ENCODE measurements around the gene OR8K5. TPM values are rescaled to one million over a fixed set of nuclear protein-coding genes. Genes with fewer than 3 reads are reported as not detected.
"Not testable (repeated sequence)": the region's sequence is repeated elsewhere in the genome, so short reads cannot be mapped to it uniquely, and the experiment has no call there.

OR8K5 gene
- total RNA-seq, 1 donor from 2014 or later: not detected

DNA sequence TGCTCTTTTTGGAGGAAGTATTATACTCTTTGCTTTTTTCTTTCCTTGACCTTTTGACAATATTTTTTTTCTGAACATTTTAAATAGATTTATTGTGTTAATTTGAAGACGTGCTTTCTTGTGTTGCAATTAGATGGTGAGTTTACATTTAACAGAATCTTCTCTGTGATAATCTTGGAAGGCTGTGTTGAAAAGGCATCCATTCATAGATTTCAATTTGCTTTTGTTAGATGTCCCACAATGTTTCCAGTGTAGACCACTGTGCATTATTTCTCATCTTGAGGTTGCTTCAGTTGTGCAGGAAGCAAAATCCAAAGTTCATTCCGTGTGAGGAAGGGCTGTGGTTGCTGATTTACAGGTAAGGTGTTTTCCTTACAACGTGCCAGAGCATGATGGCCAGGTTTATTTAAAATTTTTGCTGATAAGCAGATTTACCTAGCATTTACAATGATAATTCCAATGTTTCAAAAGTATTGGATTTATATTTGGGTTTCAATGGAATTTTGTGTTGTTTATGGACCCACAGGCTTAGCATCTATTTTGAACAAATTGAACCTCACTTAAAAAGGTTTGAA, 12.2 kb upstream of the OR8K5 start:
- TF ChIP-seq CTCF (conservative IDR thresholded peaks at IDR 0.05; ENCODE audit: low read depth, low read length): no peak
- no peak for DNase-seq (ENCODE audit: low read depth)
- H3K4me3 ChIP-seq (ENCODE audit: low read depth, low read length): no peak overlapping the region

GRCh38 chr11:56163804-56164203, 3.7 kb upstream of the OR8K5 start:
- no peak for DNase-seq (ENCODE audit: low read depth)
- H3K4me3 ChIP-seq (ENCODE audit: low read depth, low read length): no peak overlapping the region
- TF ChIP-seq CTCF (conservative IDR thresholded peaks at IDR 0.05; ENCODE audit: low read depth, low read length): no peak

- no peak overlapping the region for H3K4me3 ChIP-seq (ENCODE audit: low read depth, low read length)
- TF ChIP-seq CTCF (conservative IDR thresholded peaks at IDR 0.05; ENCODE audit: low read depth, low read length): no peak
- no peak for DNase-seq (ENCODE audit: low read depth)
Observed at GRCh38 chr11:56152333-56152732, 7.8 kb downstream of the OR8K5 start.

DNA sequence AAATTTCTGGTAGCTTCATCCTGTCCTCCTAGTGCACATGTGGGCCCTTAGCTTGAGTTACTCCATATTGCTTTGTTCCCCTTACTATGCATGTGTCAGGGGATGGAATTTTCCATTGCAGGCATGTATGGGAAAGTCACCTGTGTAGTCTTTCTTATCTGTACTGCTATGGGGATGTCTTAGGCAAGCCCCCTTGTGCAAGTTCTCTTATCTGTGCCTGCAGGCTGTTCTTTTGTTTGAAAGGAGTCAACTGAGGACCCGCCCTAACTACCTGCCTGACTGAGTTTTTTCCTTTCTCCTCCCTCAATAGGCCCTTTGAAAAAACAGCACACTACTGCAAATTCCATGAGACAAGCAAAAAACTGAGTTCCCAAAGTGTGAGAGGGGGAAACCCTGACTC, 8.7 kb downstream of the OR8K5 start:
- TF ChIP-seq CTCF (conservative IDR thresholded peaks at IDR 0.05; ENCODE audit: low read depth, low read length): no peak
- DNase-seq (ENCODE audit: low read depth): no peak
- H3K4me3 ChIP-seq (ENCODE audit: low read depth, low read length): no peak overlapping the region

- H3K4me3 ChIP-seq (ENCODE audit: low read depth, low read length); DNase-seq (ENCODE audit: low read depth): not testable (repeated sequence)
Observed at GRCh38 chr11:56143681-56144080, 16.4 kb downstream of the OR8K5 start.

- no peak within 1 kb of the TSS for H3K4me3 ChIP-seq (ENCODE audit: low read depth, low read length)
- DNase-seq (ENCODE audit: low read depth): no peak
- TF ChIP-seq CTCF (conservative IDR thresholded peaks at IDR 0.05; ENCODE audit: low read depth, low read length): no peak
Observed at GRCh38 chr11:56140151-56140661, 19.9 kb downstream of the OR8K5 start, which contains the start of gene OR8J3. TSS of gene OR8J3 (minus strand) at chr11:56140201. CDS start at chr11:56137718, 2,483 bp downstream.

DNA sequence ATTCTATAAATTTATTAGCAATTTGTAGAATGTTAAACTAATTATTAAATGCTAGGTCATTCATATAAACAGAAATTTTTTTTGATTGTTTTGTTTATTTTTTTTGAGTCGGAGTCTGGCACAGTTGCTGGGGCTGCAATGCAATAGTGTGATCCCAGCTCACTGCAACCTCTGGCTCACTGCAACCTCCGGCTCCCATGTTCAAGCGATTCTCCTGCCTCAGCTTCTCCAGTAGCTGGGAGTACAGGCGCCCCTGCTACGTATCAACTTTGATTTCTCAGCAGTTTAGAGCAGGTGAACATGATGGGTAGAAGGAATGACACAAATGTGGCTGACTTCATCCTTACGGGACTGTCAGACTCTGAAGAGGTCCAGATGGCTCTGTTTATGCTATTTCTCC, 38.0 kb downstream of the OR8K5 start, which contains the start of gene OR8H3:
OR8H3 (plus strand) TSS at position 301 of the 400 bp plus-strand sequence; CDS start at position 301, 0 bp downstream.
- TF ChIP-seq CTCF (conservative IDR thresholded peaks at IDR 0.05; ENCODE audit: low read depth, low read length): no peak
- no peak within 1 kb of the TSS for H3K4me3 ChIP-seq (ENCODE audit: low read depth, low read length)
- no peak for DNase-seq (ENCODE audit: low read depth)

Other genes with a start within 250 kb of the OR8K5 start
- gene OR5W2, start 245.7 kb downstream of the OR8K5 start, total RNA-seq: not detected in 2 replicates
- not detected in 2 replicates for gene OR5I1, start 223.9 kb downstream of the OR8K5 start, total RNA-seq
- not detected in 2 replicates for gene OR10AG1, start 190.4 kb downstream of the OR8K5 start, total RNA-seq
- not detected in 2 replicates for gene OR5F1, start 165.7 kb downstream of the OR8K5 start, total RNA-seq
- gene OR5AS1, start 132.7 kb downstream of the OR8K5 start, total RNA-seq: not detected in 2 replicates
- gene OR8I2, start 67.0 kb downstream of the OR8K5 start, total RNA-seq: not detected in 2 replicates
- not detected in 2 replicates for gene OR8H2, start 56.6 kb downstream of the OR8K5 start, total RNA-seq
- gene OR8H3, start 37.9 kb downstream of the OR8K5 start, total RNA-seq: not detected in 2 replicates
- gene OR8J3, start 20.1 kb downstream of the OR8K5 start, total RNA-seq: not detected in 2 replicates
- not detected in 2 replicates for gene OR5J2, start 16.3 kb upstream of the OR8K5 start, total RNA-seq
- gene OR5T2, start 73.9 kb upstream of the OR8K5 start, total RNA-seq: not detected in 2 replicates
- gene OR5T3, start 91.9 kb upstream of the OR8K5 start, total RNA-seq: not detected in 2 replicates
- gene OR5T1, start 113.8 kb upstream of the OR8K5 start, total RNA-seq: not detected in 2 replicates
- gene OR8H1, start 131.9 kb upstream of the OR8K5 start, total RNA-seq: not detected in 2 replicates
- gene OR8K3, start 154.8 kb upstream of the OR8K5 start, total RNA-seq: not detected in 2 replicates
- gene OR8K1, start 185.7 kb upstream of the OR8K5 start, total RNA-seq: not detected in 2 replicates
- not detected in 2 replicates for gene OR8J1, start 194.0 kb upstream of the OR8K5 start, total RNA-seq
- gene OR8U1, start 215.3 kb upstream of the OR8K5 start, total RNA-seq: not detected in 2 replicates

Measured in epithelial cell of proximal tubule (primary cell).